Memory B cell (primary cell): ENCODE measurements around the gene PCDHGA11.
"Not testable (repeated sequence)": the region's sequence is repeated elsewhere in the genome, so short reads cannot be mapped to it uniquely, and the experiment has no call there.

Experiments used
- ATAC-seq: fragments of 150-1000 bp; cut with Tn5 transposase; 2 replicates; pipeline ENCODE4 v1.10.0; 2021; ENCODE audit warnings: low read depth, mild to moderate bottlenecking, moderate library complexity
- DNase-seq, 2 donors: peaks; one replicate each; pipeline ENCODE4 v3.0.0; 2022; ENCODE audit warnings: low spot score in 2 of 2
- H3K27ac Mint-ChIP-seq: one replicate; pipeline ENCODE4 v1.8.0; 2022; ENCODE audit warnings: mild to moderate bottlenecking, moderate library complexity, mixed read lengths
- H3K27me3 Mint-ChIP-seq: one replicate; pipeline ENCODE4 v1.8.0; 2022; ENCODE audit warnings: mixed read lengths
- H3K36me3 Mint-ChIP-seq: one replicate; pipeline ENCODE4 v1.8.0; 2022; ENCODE audit warnings: mild to moderate bottlenecking, mixed read lengths
- H3K4me1 Mint-ChIP-seq: one replicate; pipeline ENCODE4 v1.8.0; 2022; ENCODE audit warnings: mixed read lengths
- H3K4me3 Mint-ChIP-seq: one replicate; pipeline ENCODE4 v1.8.0; 2022; ENCODE audit warnings: mild to moderate bottlenecking, moderate library complexity, mixed read lengths
- H3K9me3 Mint-ChIP-seq: one replicate; pipeline ENCODE4 v1.8.0; 2022; ENCODE audit warnings: mixed read lengths

The PCDHGA11 gene

DNA sequence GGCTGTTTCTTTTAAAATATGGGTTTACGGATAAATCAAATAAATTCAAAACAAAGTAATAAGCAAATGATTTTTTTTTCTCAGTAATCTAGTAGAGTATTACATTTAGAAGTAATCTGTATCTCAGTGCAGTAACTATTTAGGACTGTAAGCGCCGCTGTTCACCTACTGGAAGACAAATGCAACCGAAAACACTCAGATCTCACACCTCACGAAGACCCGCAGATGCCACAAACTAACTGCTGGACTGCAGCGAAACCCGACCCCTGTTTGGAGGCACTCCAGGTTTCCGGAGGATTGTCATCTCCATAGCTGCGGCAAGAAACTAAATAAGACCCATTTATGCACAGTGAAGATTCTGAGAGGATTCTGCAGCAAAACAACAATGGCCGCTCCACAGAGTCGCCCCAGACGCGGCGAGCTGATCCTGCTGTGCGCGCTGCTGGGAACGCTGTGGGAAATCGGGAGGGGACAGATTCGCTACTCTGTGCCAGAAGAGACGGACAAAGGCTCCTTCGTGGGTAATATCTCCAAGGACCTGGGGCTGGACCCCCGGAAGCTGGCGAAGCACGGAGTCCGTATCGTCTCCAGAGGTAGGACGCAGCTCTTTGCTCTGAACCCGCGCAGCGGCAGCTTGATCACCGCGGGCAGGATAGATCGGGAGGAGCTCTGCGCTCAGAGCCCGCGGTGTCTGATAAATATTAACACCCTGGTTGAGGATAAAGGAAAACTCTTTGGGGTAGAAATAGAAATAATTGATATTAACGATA lies 28.2 kb upstream of the PCDHGA11 start, which contains the start of gene PCDHGA8:
TSS of gene PCDHGA8 (plus strand) at position 205 of the 770 bp plus-strand sequence. CDS start at position 386, 181 bp downstream.
- ATAC-seq (no peak), DNase-seq (no peak)
- H3K27ac Mint-ChIP-seq, result no peak within 1 kb of the TSS
- peaks cover 2% of the 10 kb centered on the region for H3K4me1 Mint-ChIP-seq
- H3K36me3 Mint-ChIP-seq, result peaks cover 5% of the 10 kb centered on the region
- peaks cover 21% of the 10 kb centered on the region for H3K27me3 Mint-ChIP-seq
- H3K9me3 Mint-ChIP-seq, result peaks cover 8% of the 10 kb centered on the region
- H3K4me3 Mint-ChIP-seq, result no peak within 1 kb of the TSS

DNA sequence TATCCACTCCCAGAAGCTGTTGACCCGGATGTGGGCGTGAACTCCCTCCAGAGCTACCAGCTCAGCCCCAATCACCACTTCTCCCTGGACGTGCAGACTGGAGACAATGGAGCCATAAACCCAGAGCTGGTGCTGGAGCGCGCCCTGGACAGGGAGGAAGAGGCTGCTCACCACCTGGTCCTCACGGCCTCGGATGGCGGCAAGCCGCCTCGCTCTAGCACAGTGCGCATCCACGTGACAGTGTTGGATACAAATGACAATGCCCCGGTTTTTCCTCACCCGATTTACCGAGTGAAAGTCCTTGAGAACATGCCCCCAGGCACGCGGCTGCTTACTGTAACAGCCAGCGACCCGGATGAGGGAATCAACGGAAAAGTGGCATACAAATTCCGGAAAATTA lies 27.6 kb upstream of the PCDHGA11 start:
- ATAC-seq, result no peak
- H3K4me1 Mint-ChIP-seq, result peaks cover 2% of the 10 kb centered on the region
- H3K4me3 Mint-ChIP-seq, result no peak overlapping the region
- peaks cover 8% of the 10 kb centered on the region for H3K9me3 Mint-ChIP-seq
- no peak for DNase-seq
- peaks cover 21% of the 10 kb centered on the region for H3K27me3 Mint-ChIP-seq
- H3K27ac Mint-ChIP-seq, result no peak overlapping the region
- H3K36me3 Mint-ChIP-seq, result peaks cover 5% of the 10 kb centered on the region

DNA sequence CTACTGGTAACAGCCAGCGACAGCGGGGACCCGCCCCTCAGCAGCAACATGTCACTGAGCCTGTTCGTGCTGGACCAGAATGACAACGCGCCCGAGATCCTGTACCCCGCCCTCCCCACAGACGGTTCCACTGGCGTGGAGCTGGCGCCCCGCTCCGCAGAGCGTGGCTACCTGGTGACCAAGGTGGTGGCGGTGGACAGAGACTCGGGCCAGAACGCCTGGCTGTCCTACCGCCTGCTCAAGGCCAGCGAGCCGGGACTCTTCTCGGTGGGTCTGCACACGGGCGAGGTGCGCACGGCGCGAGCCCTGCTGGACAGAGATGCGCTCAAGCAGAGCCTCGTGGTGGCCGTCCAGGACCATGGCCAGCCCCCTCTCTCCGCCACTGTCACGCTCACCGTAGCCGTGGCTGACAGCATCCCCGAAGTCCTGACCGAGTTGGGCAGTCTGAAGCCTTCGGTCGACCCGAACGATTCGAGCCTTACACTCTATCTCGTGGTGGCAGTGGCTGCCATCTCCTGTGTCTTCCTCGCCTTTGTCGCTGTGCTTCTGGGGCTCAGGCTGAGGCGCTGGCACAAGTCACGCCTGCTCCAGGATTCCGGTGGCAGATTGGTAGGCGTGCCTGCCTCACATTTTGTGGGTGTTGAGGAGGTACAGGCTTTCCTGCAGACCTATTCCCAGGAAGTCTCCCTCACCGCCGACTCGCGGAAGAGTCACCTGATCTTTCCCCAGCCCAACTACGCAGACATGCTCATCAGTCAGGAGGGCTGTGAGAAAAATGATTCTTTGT lies 26.3 kb upstream of the PCDHGA11 start:
- not testable (repeated sequence) for H3K9me3 Mint-ChIP-seq, ATAC-seq, H3K27ac Mint-ChIP-seq, H3K4me3 Mint-ChIP-seq, H3K36me3 Mint-ChIP-seq, DNase-seq, H3K4me1 Mint-ChIP-seq
- H3K27me3 Mint-ChIP-seq, result peaks cover 18% of the 10 kb centered on the region

DNA sequence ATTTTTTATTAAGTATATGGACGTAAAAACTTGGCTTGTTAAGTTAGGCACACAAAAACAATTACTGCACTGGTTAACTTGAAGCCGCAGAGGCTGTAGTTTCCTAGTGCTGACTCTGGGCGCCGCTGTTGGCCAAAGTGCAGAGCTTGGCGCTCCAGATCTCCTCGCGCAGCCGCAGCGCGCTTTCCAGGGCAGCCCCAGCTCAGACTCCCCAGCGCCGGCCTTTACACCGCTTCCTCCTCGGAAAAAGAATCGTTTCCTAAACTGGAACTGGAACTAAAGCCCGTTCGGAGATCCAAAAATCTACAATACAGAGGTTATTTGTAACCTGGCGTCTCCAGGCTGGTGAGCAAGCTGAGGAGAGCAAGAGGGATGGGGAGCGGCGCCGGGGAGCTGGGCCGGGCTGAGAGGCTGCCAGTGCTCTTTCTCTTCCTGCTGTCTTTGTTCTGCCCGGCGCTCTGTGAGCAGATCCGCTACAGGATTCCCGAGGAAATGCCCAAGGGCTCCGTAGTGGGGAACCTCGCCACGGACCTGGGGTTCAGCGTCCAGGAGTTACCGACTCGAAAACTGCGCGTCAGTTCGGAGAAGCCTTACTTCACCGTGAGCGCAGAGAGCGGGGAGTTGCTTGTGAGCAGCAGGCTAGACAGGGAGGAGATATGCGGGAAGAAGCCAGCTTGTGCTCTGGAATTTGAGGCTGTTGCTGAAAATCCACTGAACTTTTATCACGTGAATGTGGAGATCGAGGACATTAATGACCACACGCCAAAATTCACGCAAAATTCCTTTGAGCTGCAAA lies 22.9 kb upstream of the PCDHGA11 start, which contains the start of gene PCDHGB5:
TSS of gene PCDHGB5 (plus strand) at position 192 of the 796 bp plus-strand sequence. CDS start at position 373, 181 bp downstream.
- not testable (repeated sequence) for H3K9me3 Mint-ChIP-seq, H3K4me1 Mint-ChIP-seq, H3K36me3 Mint-ChIP-seq, H3K27ac Mint-ChIP-seq
- H3K4me3 Mint-ChIP-seq, result peak within 1 kb of the TSS; percentile 68
- ATAC-seq, result peak; percentile 77
- H3K27me3 Mint-ChIP-seq, result peaks cover 18% of the 10 kb centered on the region
- DNase-seq, result peak in 1 of 2 donors; percentile 33

DNA sequence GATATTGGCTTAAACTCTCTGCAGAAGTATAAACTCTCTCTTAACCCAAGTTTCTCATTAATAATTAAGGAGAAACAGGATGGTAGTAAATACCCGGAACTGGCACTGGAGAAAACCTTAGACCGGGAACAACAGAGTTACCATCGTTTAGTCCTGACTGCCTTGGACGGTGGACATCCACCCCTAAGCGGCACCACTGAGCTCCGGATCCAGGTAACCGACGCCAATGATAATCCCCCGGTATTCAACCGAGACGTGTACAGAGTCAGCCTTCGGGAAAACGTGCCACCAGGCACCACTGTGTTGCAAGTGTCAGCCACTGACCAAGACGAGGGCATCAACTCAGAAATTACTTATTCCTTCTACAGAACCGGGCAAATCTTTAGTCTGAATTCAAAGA lies 22.2 kb upstream of the PCDHGA11 start:
- Mint-ChIP-seq H3K27ac (no peak overlapping the region), H3K9me3 (peaks cover 9% of the 10 kb centered on the region), H3K27me3 (peaks cover 18% of the 10 kb centered on the region), H3K4me3 (no peak overlapping the region), H3K36me3 (peaks cover 4% of the 10 kb centered on the region), H3K4me1 (no peaks in the 10 kb centered on the region)
- no peak for ATAC-seq
- no peak for DNase-seq

DNA sequence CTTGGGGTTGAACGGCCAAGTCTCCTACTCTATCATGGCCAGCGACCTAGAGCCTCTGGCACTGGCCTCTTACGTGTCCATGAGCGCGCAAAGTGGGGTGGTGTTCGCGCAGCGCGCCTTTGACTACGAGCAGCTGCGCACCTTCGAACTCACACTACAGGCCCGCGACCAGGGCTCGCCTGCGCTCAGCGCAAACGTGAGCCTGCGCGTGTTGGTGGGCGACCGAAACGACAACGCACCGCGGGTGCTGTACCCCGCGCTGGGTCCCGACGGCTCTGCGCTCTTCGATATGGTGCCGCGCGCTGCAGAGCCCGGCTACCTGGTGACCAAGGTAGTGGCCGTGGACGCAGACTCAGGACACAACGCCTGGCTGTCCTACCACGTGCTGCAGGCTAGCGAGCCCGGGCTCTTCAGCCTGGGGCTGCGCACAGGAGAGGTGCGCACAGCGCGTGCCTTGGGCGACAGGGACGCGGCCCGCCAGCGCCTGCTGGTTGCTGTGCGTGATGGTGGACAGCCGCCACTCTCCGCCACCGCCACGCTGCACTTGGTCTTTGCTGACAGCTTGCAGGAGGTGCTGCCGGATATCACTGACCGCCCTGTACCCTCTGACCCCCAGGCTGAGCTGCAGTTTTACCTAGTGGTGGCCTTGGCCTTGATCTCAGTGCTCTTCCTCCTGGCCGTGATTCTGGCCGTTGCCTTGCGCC lies 21.1 kb upstream of the PCDHGA11 start:
- DNase-seq, result no peak
- Mint-ChIP-seq H3K9me3 (peaks cover 7% of the 10 kb centered on the region), H3K27me3 (peaks cover 20% of the 10 kb centered on the region), H3K36me3 (peaks cover 4% of the 10 kb centered on the region), H3K4me3 (no peak overlapping the region), H3K27ac (no peak overlapping the region), H3K4me1 (no peaks in the 10 kb centered on the region)
- ATAC-seq, result no peak

DNA sequence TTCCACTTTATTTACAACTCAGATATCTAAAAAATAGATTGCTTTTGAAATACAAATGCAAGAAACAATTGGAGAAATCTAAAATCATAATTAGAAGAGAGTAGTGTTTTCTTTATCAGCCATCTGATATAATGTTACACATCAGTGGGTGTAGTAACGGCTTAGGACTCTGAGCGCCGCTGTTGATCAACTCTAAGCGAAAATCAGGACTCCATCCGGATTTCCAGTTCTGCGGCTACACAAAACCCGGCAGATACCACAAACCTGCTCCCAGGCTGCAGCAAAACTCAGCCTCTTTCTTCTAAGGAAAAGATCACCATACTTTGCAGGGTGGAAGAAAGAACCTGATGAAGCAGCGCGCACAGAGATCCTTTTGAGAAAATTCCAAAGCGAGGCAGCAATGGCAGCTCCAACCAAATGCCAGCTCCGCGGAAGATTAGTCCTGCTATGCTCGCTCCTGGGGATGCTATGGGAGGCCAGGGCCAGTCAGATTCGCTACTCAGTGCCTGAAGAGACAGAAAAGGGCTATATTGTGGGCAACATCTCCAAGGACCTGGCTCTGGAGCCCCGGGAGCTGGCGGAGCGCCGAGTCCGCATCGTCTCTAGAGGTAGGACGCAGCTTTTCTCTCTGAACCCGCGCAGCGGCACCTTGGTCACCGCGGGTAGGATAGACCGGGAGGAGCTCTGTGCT lies 18.2 kb upstream of the PCDHGA11 start, which contains the start of gene PCDHGA9:
TSS of gene PCDHGA9 (plus strand) at position 226 of the 691 bp plus-strand sequence. CDS start at position 401, 175 bp downstream.
- H3K9me3 Mint-ChIP-seq, result peaks cover 13% of the 10 kb centered on the region

DNA sequence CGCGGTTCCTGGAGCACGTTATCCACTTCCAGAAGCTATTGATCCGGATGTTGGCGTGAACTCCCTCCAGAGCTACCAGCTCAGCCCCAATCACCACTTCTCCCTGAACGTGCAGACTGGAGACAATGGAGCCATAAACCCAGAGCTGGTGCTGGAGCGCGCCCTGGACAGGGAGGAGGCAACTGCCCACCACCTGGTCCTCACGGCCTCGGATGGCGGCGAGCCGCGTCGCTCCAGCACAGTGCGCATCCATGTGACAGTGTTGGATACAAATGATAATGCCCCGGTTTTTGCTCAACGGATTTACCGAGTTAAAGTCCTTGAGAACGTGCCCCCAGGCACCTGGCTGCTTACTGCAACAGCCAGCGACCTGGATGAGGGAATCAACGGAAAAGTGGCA lies 17.5 kb upstream of the PCDHGA11 start:
- DNase-seq (no peak), ATAC-seq (no peak)
- no peak overlapping the region for H3K27ac Mint-ChIP-seq
- H3K9me3 Mint-ChIP-seq, result peaks cover 15% of the 10 kb centered on the region
- no peak overlapping the region for H3K4me3 Mint-ChIP-seq
- H3K36me3 Mint-ChIP-seq, result peaks cover 9% of the 10 kb centered on the region
- peaks cover 23% of the 10 kb centered on the region for H3K27me3 Mint-ChIP-seq
- H3K4me1 Mint-ChIP-seq, result peaks cover 2% of the 10 kb centered on the region

More for the DNA sequence above, 18.2 kb upstream of the PCDHGA11 start, which contains the start of gene PCDHGA9:
- Mint-ChIP-seq H3K4me1 (no peaks in the 10 kb centered on the region), H3K36me3 (peaks cover 7% of the 10 kb centered on the region), H3K27me3 (peaks cover 21% of the 10 kb centered on the region), H3K27ac (no peak within 1 kb of the TSS), H3K4me3 (peak within 1 kb of the TSS; percentile 67)
- DNase-seq (no peak), ATAC-seq (no peak)

DNA sequence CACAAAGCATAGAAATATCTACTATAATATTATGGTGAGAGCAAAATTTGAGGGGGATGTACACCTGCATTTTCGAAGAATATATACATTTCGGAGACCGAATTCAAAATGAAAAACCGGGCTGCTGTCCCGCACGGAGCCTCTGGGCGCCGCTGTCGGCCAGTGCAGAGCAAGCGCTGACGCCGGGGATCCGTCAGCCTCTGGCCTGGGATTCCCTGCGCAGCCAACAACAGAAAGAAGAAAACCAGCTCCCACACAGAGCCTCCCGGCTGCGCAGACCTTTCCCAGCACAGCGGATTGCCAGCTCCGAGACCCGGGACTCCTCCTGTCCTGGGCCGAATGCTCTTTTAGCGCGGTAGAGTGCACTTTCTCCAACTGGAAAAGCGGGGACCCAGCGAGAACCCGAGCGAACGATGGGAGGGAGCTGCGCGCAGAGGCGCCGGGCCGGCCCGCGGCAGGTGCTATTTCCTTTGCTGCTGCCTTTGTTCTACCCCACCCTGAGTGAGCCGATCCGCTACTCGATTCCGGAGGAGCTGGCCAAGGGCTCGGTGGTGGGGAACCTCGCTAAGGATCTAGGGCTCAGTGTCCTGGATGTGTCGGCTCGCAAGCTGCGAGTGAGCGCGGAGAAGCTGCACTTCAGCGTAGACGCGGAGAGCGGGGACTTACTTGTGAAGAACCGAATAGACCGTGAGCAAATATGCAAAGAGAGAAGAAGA lies 12.9 kb upstream of the PCDHGA11 start, which contains the start of gene PCDHGB6:
TSS of gene PCDHGB6 (plus strand) at position 232 of the 716 bp plus-strand sequence. CDS start at position 414, 182 bp downstream.
- Mint-ChIP-seq H3K27ac (peak within 1 kb of the TSS; percentile 53), H3K4me3 (peak within 1 kb of the TSS; percentile 72), H3K36me3 (peaks cover 12% of the 10 kb centered on the region), H3K9me3 (peaks cover 17% of the 10 kb centered on the region), H3K27me3 (peaks cover 25% of the 10 kb centered on the region)
- H3K4me1 Mint-ChIP-seq, DNase-seq: not testable (repeated sequence)
- ATAC-seq, result peak; percentile 60

DNA sequence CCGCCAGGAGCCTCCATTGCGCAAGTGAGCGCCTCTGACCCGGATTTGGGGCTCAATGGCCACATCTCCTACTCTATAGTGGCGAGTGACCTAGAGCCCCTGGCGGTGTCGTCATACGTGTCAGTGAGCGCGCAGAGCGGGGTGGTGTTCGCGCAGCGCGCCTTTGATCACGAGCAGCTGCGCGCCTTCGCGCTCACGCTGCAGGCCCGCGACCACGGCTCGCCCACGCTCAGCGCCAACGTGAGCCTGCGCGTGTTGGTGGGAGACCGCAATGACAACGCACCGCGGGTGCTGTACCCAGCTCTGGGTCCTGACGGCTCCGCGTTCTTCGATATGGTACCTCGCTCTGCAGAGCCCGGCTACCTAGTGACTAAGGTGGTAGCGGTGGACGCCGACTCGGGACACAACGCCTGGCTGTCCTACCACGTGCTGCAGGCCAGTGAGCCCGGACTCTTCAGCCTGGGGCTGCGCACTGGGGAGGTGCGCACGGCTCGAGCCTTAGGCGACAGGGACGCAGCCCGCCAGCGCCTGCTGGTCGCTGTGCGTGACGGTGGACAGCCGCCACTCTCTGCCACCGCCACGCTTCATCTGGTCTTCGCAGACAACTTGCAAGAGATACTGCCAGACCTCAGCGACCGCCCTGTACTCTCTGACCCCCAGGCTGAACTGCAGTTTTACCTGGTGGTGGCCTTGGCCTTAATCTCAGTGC lies 11.1 kb upstream of the PCDHGA11 start:
- peaks cover 12% of the 10 kb centered on the region for H3K36me3 Mint-ChIP-seq
- peaks cover 8% of the 10 kb centered on the region for H3K4me1 Mint-ChIP-seq
- H3K27ac Mint-ChIP-seq, result peak overlapping the region; percentile 77
- DNase-seq, result no peak
- H3K27me3 Mint-ChIP-seq, result peaks cover 28% of the 10 kb centered on the region
- H3K9me3 Mint-ChIP-seq, result peaks cover 15% of the 10 kb centered on the region
- H3K4me3 Mint-ChIP-seq, result no peak overlapping the region
- ATAC-seq, result no peak

DNA sequence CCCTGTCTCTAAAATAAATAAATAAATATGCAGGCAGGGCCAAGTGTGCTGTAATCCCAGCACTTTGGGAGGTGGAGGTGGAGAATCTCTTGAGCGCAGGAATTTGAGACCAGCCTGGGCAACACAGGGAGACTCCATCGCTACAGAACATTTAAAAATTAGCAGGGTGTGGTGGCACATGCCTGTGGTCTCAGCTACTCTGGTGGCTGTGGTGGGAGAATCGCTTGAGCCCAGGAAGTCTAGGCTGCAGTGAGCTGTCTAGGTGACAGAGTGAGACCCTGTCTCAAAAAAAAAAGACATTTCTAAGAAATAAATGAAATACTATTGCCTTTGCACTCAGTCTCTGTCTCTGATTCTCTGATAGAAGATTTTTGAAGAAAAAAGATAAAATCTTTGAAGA lies 9.3 kb upstream of the PCDHGA11 start:
- ATAC-seq (no peak), DNase-seq (no peak)
- Mint-ChIP-seq H3K27me3 (peaks cover 25% of the 10 kb centered on the region), H3K9me3 (peaks cover 9% of the 10 kb centered on the region), H3K4me1 (peaks cover 8% of the 10 kb centered on the region), H3K4me3 (no peak overlapping the region), H3K36me3 (peaks cover 9% of the 10 kb centered on the region), H3K27ac (no peak overlapping the region)
